H1 (cell line): Measurements from ENCODE around the gene DTWD1. TPM values are rescaled to one million over a fixed set of nuclear protein-coding genes. Genes with fewer than 3 reads are reported as not detected.

Experiments used
- CTCF ChIA-PET: fragments of 300-600 bp; sonication (Branson Sonifier 250); formaldehyde crosslinking; loops from one replicate; lab custom pipeline; 2021; ENCODE audit not compliant: partially characterized antibody; lab: Charles Lee
- POLR2A ChIA-PET: fragments of 300-600 bp; sonication (Branson Sonifier 250); formaldehyde crosslinking; loops from one replicate; lab custom pipeline; 2021; ENCODE audit warnings: inconsistent platforms; ENCODE audit not compliant: partially characterized antibody; lab: Charles Lee
- DNase-seq, 2 experiments: peaks; one replicate each; pipeline versions ENCODE4 v3.0.0 to v3.0.0-alpha.2; 2010 to 2022; ENCODE audit warnings: low spot score in 2 of 2, low read depth in 1 of 2, mixed read lengths in 1 of 2
- FAIRE-seq: peaks from 2 replicates; lab custom pipeline; 2011; peaks lifted over from hg19 to GRCh38; lab: Jason Lieb, UNC
- H2AFZ ChIP-seq: 2 replicates; pipeline ENCODE4 v1.8.1; 2012; ENCODE audit warnings: low read length, inconsistent platforms
- H2AK5ac ChIP-seq: 2 replicates; pipeline ENCODE4 v1.6.1; 2013; ENCODE audit warnings: low read depth, low read length
- H2BK120ac ChIP-seq: replicated peaks from 2 replicates; pipeline ENCODE3; 2013; ENCODE audit warnings: low read depth, low read length, inconsistent platforms
- H2BK12ac ChIP-seq: 2 replicates; pipeline ENCODE4 v1.6.1; 2013; ENCODE audit warnings: low read depth, low read length
- H2BK15ac ChIP-seq: 2 replicates; pipeline ENCODE4 v1.6.1; 2013; ENCODE audit warnings: low read length
- H2BK20ac ChIP-seq: 2 replicates; pipeline ENCODE4 v1.6.1; 2013; ENCODE audit warnings: low read length
- H2BK5ac ChIP-seq: 2 replicates; pipeline ENCODE4 v1.6.1; 2013; ENCODE audit warnings: low read depth, low read length
- H3K14ac ChIP-seq: 2 replicates; pipeline ENCODE4 v1.6.1; 2013; ENCODE audit warnings: inconsistent platforms; ENCODE audit not compliant: insufficient read length
- H3K18ac ChIP-seq: 2 replicates; pipeline ENCODE4 v1.6.1; 2013; ENCODE audit warnings: low read length; ENCODE audit errors: extremely low read depth
- H3K23ac ChIP-seq: 2 replicates; pipeline ENCODE4 v1.6.1; 2013; ENCODE audit warnings: inconsistent platforms; ENCODE audit not compliant: insufficient read length
- H3K23me2 ChIP-seq: 2 replicates; pipeline ENCODE4 v1.6.1; 2013; ENCODE audit warnings: low read depth, low read length
- H3K27ac ChIP-seq: 2 replicates; pipeline ENCODE4 v1.6.1; 2011; ENCODE audit warnings: low read depth, low read length, inconsistent platforms
- H3K27me3 ChIP-seq, 4 experiments: replicated peaks in 1 of 4; 1 replicate in 1 of 4; 2 replicates in 3 of 4; pipeline versions ENCODE4 v1.6.1 to v1.8.1; 2011 to 2013; ENCODE audit warnings: low read length in 3 of 4, mild to moderate bottlenecking in 3 of 4, inconsistent platforms in 2 of 4, mixed read lengths in 2 of 4, moderate library complexity in 1 of 4; ENCODE audit not compliant: control insufficient read depth in 3 of 4, insufficient read depth in 3 of 4; ENCODE audit errors: extremely low read depth in 1 of 4
- H3K36me3 ChIP-seq, 4 experiments: 2 replicates each; pipeline versions ENCODE4 v1.6.1 to v1.8.1; 2011 to 2013; ENCODE audit warnings: mild to moderate bottlenecking in 4 of 4, low read length in 3 of 4, moderate library complexity in 2 of 4, control low read depth in 1 of 4, inconsistent platforms in 1 of 4; ENCODE audit not compliant: insufficient read depth in 4 of 4, control insufficient read depth in 2 of 4
- H3K4ac ChIP-seq: replicated peaks from 2 replicates; pipeline ENCODE3; 2013; ENCODE audit warnings: low read length, low read depth, mixed read lengths, inconsistent platforms; ENCODE audit not compliant: insufficient read length
- H3K4me1 ChIP-seq, 4 experiments: replicated peaks in 1 of 4; 1 replicate in 1 of 4; 2 replicates in 3 of 4; pipeline versions ENCODE4 v1.6.1 to v1.8.1; 2011 to 2013; ENCODE audit warnings: low read length in 3 of 4, inconsistent platforms in 2 of 4, mixed read lengths in 1 of 4; ENCODE audit not compliant: insufficient read depth in 4 of 4, control insufficient read depth in 3 of 4
- H3K4me2 ChIP-seq, 2 experiments: 2 replicates each; pipeline versions ENCODE4 v1.6.1 to v1.8.1; 2011 to 2013; ENCODE audit warnings: low read depth in 2 of 2, low read length in 2 of 2, control low read depth in 1 of 2, inconsistent platforms in 1 of 2, mild to moderate bottlenecking in 1 of 2; ENCODE audit not compliant: insufficient read depth in 1 of 2
- H3K4me3 ChIP-seq, 4 experiments: fragments of 200-600, 300-600 bp in 1 of 4; sonication (generic), shearing (Covaris generic), sonication (Bioruptor Twin) in 1 of 4; 2 replicates each; pipeline versions ENCODE4 v1.5.1 to v1.8.1; 2011 to 2016; ENCODE audit warnings: low read length in 4 of 4, low read depth in 3 of 4, control low read depth in 2 of 4, inconsistent platforms in 2 of 4, mild to moderate bottlenecking in 2 of 4, mixed read lengths in 1 of 4, moderate library complexity in 1 of 4; ENCODE audit not compliant: insufficient read depth in 2 of 4; ENCODE audit errors: extremely low read depth in 1 of 4
- H3K56ac ChIP-seq: replicated peaks from 2 replicates; pipeline ENCODE3; 2013; ENCODE audit warnings: low read depth, mild to moderate bottlenecking, mixed read lengths, low read length, inconsistent platforms; ENCODE audit not compliant: insufficient read length
- H3K79me1 ChIP-seq: 2 replicates; pipeline ENCODE4 v1.6.1; 2013; ENCODE audit warnings: low read depth, low read length, control low read depth
- H3K79me2 ChIP-seq, 2 experiments: 2 replicates each; pipeline versions ENCODE4 v1.6.1 to v1.8.1; 2012 to 2013; ENCODE audit warnings: low read length in 2 of 2, mild to moderate bottlenecking in 2 of 2, inconsistent platforms in 1 of 2; ENCODE audit not compliant: insufficient read depth in 2 of 2, control insufficient read depth in 1 of 2
- H3K9ac ChIP-seq, 4 experiments: replicated peaks in 1 of 4; 1 replicate in 1 of 4; 2 replicates in 3 of 4; pipeline versions ENCODE4 v1.6.1 to v1.8.1; 2011 to 2013; ENCODE audit warnings: low read depth in 3 of 4, low read length in 3 of 4, control low read depth in 2 of 4, mild to moderate bottlenecking in 2 of 4, moderate library complexity in 2 of 4, inconsistent platforms in 1 of 4; ENCODE audit errors: extremely low read depth in 1 of 4
- H3K9me3 ChIP-seq, 2 experiments: 2 replicates each; pipeline versions ENCODE4 v1.6.1 to v1.8.1; 2012 to 2013; ENCODE audit warnings: mild to moderate bottlenecking in 2 of 2, moderate library complexity in 2 of 2, control low read depth in 1 of 2, inconsistent platforms in 1 of 2, low read depth in 1 of 2, low read length in 1 of 2, mixed read lengths in 1 of 2; ENCODE audit not compliant: insufficient read depth in 2 of 2
- H4K20me1 ChIP-seq, 2 experiments: replicated peaks in 1 of 2; 2 replicates each; pipeline versions ENCODE3 to v1.8.1; 2011 to 2013; ENCODE audit warnings: inconsistent platforms in 2 of 2, low read length in 2 of 2, mild to moderate bottlenecking in 1 of 2; ENCODE audit not compliant: insufficient read depth in 2 of 2, control insufficient read depth in 1 of 2
- H4K5ac ChIP-seq: 2 replicates; pipeline ENCODE4 v1.6.1; 2013; ENCODE audit warnings: low read length, low read depth, mixed read lengths, inconsistent platforms; ENCODE audit not compliant: insufficient read length
- H4K8ac ChIP-seq: 2 replicates; pipeline ENCODE4 v1.8.0; 2013; ENCODE audit warnings: mild to moderate bottlenecking, moderate library complexity, low read length, inconsistent platforms; ENCODE audit not compliant: insufficient read depth; ENCODE audit errors: extremely low read depth
- H4K91ac ChIP-seq: replicated peaks from 2 replicates; pipeline ENCODE3; 2013; ENCODE audit warnings: low read length, mixed read lengths, inconsistent platforms; ENCODE audit not compliant: insufficient read length
- CTBP2 ChIP-seq: IDR thresholded peaks from 2 replicates; pipeline ENCODE4 v1.7.0; 2011; ENCODE audit warnings: borderline replicate concordance, mild to moderate bottlenecking, moderate library complexity, mixed read lengths, low read length; ENCODE audit not compliant: insufficient read depth, insufficient read length
- SP2 ChIP-seq: IDR thresholded peaks from 2 replicates; pipeline ENCODE4 v1.6.1; 2012; ENCODE audit warnings: mild to moderate bottlenecking, low read length, inconsistent platforms
- WGBS, 2 experiments: shearing (Covaris generic) in 1 of 2; methylation state at CpG; one replicate each; pipeline versions ENCODE4 v1.1.6 to v1.1.7; 2013 to 2015; ENCODE audit warnings: low lambda C conversion rate in 2 of 2, mixed read lengths in 2 of 2, inconsistent platforms in 1 of 2, low coverage in 1 of 2, missing lambda C conversion rate in 1 of 2; ENCODE audit not compliant: insufficient replicate concordance in 2 of 2, insufficient coverage in 1 of 2, insufficient read length in 1 of 2; ENCODE audit errors: extremely low coverage in 1 of 2, missing lambda C conversion rate in 1 of 2; 5-methylcytosine and 5-hydroxymethylcytosine counted together
- polyA plus RNA-seq, 7 experiments: library from polyadenylated mRNA; depleted of rRNA in 3 of 7; stranded (reverse) in 5 of 7; unstranded in 2 of 7; fragments of >200 nt in 5 of 7; fragments of 200-250 nt in 2 of 7; gene quantifications; 1 replicate in 5 of 7; 2 replicates in 1 of 7; 4 replicates in 1 of 7; pipeline versions ENCODE4 v1.2.1 to v1.2.3, GENCODE V29; 2011 to 2013; ENCODE audit warnings: missing spikeins in 2 of 7, mixed read lengths in 2 of 7
- total RNA-seq: library from RNA; stranded (reverse); fragmentation: NEBNext Ultra II Directional; extraction: Animal tissue kit (Norgen Biotek cat#: 25700); gene quantifications from 2 replicates; pipeline ENCODE4 v1.2.1, GENCODE V29; 2021

The DTWD1 gene
- total and polyA plus RNA-seq, 2 of the 8 experiments (the other 6 are each of a cell fraction or from before 2014, with no cell fraction given), result 10.4 to 32.4 TPM

GRCh38 chr15:49621401-49621811 lies 558 bp downstream of the DTWD1 start:
- peak overlapping the region; percentile 52 to 92 (median 89); a peak in 6 of 7 replicates for H3K9ac ChIP-seq
- no peak overlapping the region for H4K5ac ChIP-seq
- H3K36me3 ChIP-seq, result peaks cover 0 to 13% (median 3%) of the 10 kb centered on the region in 4 experiments; a peak in 5 of 8 replicates
- H3K14ac ChIP-seq, result no peak overlapping the region
- H3K9me3 ChIP-seq, result no peaks in the 10 kb centered on the region
- WGBS, 2 experiments, result 12% methylated on average over 8 of the region's 8 CpGs; no CpG with 5 or more reads in 1 of the 2 experiments
- H3K27ac ChIP-seq, result peak overlapping the region; percentile 79; the same call in 1 of the 2 replicates
- no peak for FAIRE-seq
- H2AFZ ChIP-seq, result no peak overlapping the region
- peaks cover 0 to 4% (median 2%) of the 10 kb centered on the region in 4 experiments; a peak in 3 of 7 replicates for H3K4me1 ChIP-seq
- no peak overlapping the region for H2BK12ac ChIP-seq
- ChIA-PET CTCF (interaction anchor here (0.6 kb wide), 2 partner anchors 211 to 704 kb away, joined by 3 read pairs; no protein-coding TSS in a partner anchor), POLR2A (interaction anchor here (0.7 to 1.5 kb wide), 3 partner anchors 24 to 529 kb away, joined by 3 read pairs; no protein-coding TSS in a partner anchor)
- H3K79me2 ChIP-seq, result peaks cover 0 to 47% of the 10 kb centered on the region in 2 experiments; a peak in 2 of 4 replicates
- peak overlapping the region; percentile 70 to 74 for H3K4me2 ChIP-seq
- no peak overlapping the region for H2BK20ac ChIP-seq
- no peak overlapping the region for H4K8ac ChIP-seq
- no peaks in the 10 kb centered on the region for H4K20me1 ChIP-seq
- H2BK5ac ChIP-seq, result no peak overlapping the region
- H3K18ac ChIP-seq, result no peak overlapping the region
- no peak for DNase-seq
- no peaks in the 10 kb centered on the region for H3K27me3 ChIP-seq
- H3K23ac ChIP-seq, result no peak overlapping the region
- no peaks in the 10 kb centered on the region for H3K23me2 ChIP-seq
- no peak overlapping the region for H2AK5ac ChIP-seq
- no peak overlapping the region for H3K56ac ChIP-seq
- H2BK15ac ChIP-seq, result no peak overlapping the region
- H2BK120ac ChIP-seq, result no peak overlapping the region
- H3K4ac ChIP-seq, result no peak overlapping the region
- H4K91ac ChIP-seq, result no peak overlapping the region
- H3K4me3 ChIP-seq, result peak overlapping the region; percentile 78 to 87 (median 84)
- H3K79me1 ChIP-seq, result no peaks in the 10 kb centered on the region; the same call in 1 of the 2 replicates
- TF ChIP-seq CTBP2, result no peak
- TF ChIP-seq SP2, result no peak
